Left lung (tissue), 10 donors: Measurements from ENCODE around the gene TSPAN5. TPM values are rescaled to one million over a fixed set of nuclear protein-coding genes. Genes with fewer than 3 reads are reported as not detected.

Experiments used
- ATAC-seq: fragments of 200-7000 bp; cut with Tn5 transposase; one replicate; pipeline ENCODE4 v1.9.1; 2020; ENCODE audit warnings: moderate library complexity
- DNase-seq, 4 donors: peaks; one replicate each; pipeline ENCODE4 v3.0.0-alpha.2; 2013 to 2020
- H3K27ac ChIP-seq, 2 donors: fragments of 200-600 bp; sonication (generic) in 1 of 2; one replicate each; pipeline versions ENCODE4 v1.5.0 to v1.8.0; 2020 to 2021
- H3K27me3 ChIP-seq, 2 donors: fragments of 200-600 bp; sonication (generic) in 1 of 2; one replicate each; pipeline versions ENCODE4 v1.5.0 to v1.8.0; 2020 to 2021
- H3K36me3 ChIP-seq, 2 donors: fragments of 200-600 bp; sonication (generic) in 1 of 2; one replicate each; pipeline versions ENCODE4 v1.5.0 to v1.8.0; 2020 to 2021
- H3K4me1 ChIP-seq, 2 donors: fragments of 200-600 bp; one replicate each; pipeline ENCODE4 v1.8.0; 2021
- H3K4me3 ChIP-seq, 2 donors: fragments of 200-600 bp; sonication (generic) in 1 of 2; one replicate each; pipeline versions ENCODE4 v1.5.0 to v1.8.0; 2020 to 2021; ENCODE audit warnings: mild to moderate bottlenecking in 1 of 2
- H3K9me3 ChIP-seq, 2 donors: fragments of 200-600 bp; sonication (generic) in 1 of 2; one replicate each; pipeline versions ENCODE4 v1.5.0 to v1.8.0; 2020 to 2021
- intact Hi-C, 2 donors: fragments of 100-400 bp; cut with DNase I; formaldehyde crosslinking; loops; one replicate each; pipeline versions ENCODE4 v1.11.2 to v1.14.2; 2022
- polyA plus RNA-seq, 6 donors: library from polyadenylated mRNA; unstranded; fragments of 120-200 nt; gene quantifications; one replicate each; pipeline ENCODE4 v1.2.1, GENCODE V29; 2013; ENCODE audit not compliant: insufficient read length in 6 of 6
- total RNA-seq, 2 donors: library from RNA; stranded (reverse); fragmentation: NEBNext Ultra II Directional; extraction: Animal tissue kit (Norgen Biotek cat#: 25700); gene quantifications; one replicate each; pipeline ENCODE4 v1.2.1, GENCODE V29; 2021
- TF ChIP-seq, protein P1 (sequence below), 2 donors: fragments of 200-600 bp; sonication (generic) in 1 of 2; IDR thresholded peaks; one replicate each; pipeline versions ENCODE4 v1.5.0 to v1.8.0; 2021; ENCODE audit warnings: antibody characterized with exemption in 2 of 2
- donor health status: DM: no; HTN: yes; CAD: no.
- donor health status: DM: no; HTN: no; CAD: no.

TSPAN5 gene
- total and polyA plus RNA-seq, 8 donors = 11.9 to 36.5 (median 31.7) TPM

DNA sequence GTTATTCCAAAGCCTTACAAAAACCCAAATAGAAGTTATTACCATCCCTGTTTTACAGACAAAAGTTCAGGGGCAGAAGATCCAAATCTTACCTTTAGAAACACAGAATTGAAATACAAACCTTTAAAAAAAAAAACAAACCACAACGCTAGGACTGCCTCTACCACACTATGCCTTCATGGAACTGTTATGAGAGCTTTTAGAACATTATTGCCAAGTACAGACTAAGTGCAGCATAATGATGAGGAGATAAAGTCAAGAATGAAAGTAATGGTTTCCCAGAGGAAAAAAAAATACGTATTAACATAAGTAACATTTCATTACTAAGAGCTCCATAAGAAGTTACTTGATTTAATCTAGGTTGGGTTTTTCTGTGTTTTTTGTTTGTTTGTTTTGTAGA is 34.3 kb downstream of the TSPAN5 start:
- intact Hi-C loops = no loop called here
- no peak for DNase-seq
- peaks cover 8 to 10% of the 10 kb centered on the region in 2 donors for H3K4me1 ChIP-seq
- H3K36me3 ChIP-seq = no peaks in the 10 kb centered on the region
- H3K27me3 ChIP-seq = no peaks in the 10 kb centered on the region
- H3K9me3 ChIP-seq = no peaks in the 10 kb centered on the region
- no peak for ATAC-seq
- no peak overlapping the region for H3K27ac ChIP-seq
- no peak overlapping the region for H3K4me3 ChIP-seq
- TF ChIP-seq, protein P1, sequence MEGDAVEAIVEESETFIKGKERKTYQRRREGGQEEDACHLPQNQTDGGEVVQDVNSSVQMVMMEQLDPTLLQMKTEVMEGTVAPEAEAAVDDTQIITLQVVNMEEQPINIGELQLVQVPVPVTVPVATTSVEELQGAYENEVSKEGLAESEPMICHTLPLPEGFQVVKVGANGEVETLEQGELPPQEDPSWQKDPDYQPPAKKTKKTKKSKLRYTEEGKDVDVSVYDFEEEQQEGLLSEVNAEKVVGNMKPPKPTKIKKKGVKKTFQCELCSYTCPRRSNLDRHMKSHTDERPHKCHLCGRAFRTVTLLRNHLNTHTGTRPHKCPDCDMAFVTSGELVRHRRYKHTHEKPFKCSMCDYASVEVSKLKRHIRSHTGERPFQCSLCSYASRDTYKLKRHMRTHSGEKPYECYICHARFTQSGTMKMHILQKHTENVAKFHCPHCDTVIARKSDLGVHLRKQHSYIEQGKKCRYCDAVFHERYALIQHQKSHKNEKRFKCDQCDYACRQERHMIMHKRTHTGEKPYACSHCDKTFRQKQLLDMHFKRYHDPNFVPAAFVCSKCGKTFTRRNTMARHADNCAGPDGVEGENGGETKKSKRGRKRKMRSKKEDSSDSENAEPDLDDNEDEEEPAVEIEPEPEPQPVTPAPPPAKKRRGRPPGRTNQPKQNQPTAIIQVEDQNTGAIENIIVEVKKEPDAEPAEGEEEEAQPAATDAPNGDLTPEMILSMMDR (IDR thresholded peaks at IDR 0.05) = no peak

DNA sequence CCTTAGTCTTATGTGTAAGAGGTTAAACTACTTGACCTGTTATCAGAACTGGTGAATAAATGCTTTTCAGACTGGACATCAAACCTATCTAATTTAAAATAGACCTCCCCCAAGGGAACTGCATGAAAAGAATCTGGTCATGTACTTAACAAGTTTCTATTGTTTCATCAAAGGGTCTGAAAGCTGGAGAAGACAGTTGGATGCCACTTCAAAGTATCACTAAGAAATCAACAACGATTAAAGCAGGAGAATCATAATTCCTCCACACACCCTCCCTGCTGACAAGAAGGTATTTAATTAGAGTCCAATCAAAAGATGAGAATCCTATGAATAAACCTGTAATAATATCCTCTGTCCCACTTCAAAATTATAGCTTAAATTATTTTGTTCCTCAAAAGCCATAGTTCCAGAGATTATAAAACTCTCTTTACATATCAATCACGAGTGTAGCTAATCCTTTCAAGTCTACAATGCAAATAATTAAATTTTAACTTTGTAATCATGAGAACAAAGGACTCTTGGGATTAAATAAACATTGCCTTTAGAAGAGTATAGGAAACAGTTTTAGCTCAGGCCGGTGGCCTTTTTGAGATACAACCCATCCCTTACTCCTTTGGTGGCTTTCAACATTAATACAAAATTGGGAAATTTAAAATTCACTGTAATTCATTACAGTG is 35.1 kb downstream of the TSPAN5 start:
- TF ChIP-seq, protein P1 (IDR thresholded peaks at IDR 0.05) = no peak
- intact Hi-C loops = no loop called here

DNA sequence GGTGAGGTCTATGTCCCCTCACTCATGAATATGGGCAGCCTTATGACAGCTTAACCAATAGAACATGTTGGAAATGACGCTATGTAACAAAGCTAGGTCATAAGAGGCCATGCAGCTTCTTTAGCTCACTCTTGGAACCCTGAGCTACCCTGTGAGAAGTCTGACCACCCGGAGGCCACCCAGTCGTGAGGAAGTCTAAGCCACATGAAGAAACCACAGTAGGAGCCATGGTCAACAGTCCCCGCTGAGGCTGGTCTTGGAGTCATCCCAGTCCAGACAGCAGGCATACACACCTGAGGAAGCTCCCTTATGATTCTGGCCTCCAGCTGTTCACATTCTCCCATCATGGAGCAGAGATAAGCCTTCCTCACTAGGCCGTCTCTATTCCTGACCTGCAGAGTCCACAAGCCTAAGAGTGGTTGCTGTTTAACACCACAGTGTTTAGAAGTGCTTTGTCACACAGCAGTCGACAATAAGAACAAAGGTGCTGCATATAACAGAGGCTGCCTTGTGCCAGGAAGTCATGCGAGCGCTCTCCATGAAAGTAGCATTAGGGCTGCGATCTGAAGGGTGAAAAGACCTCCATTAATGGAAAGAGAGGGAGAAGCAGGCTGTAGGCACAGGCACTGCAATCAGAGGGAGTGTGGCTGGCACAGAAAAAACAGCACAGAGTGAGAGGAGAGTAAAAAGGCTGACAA is 38.2 kb downstream of the TSPAN5 start:
- intact Hi-C loops = no loop called here
- DNase-seq = no peak
- TF ChIP-seq, protein P1 (IDR thresholded peaks at IDR 0.05) = no peak

More for the DNA sequence above, 35.1 kb downstream of the TSPAN5 start:
- Histone ChIP-seq H3K4me1 (peaks cover 8 to 10% of the 10 kb centered on the region in 2 donors), H3K36me3 (no peaks in the 10 kb centered on the region), H3K27ac (no peak overlapping the region), H3K4me3 (no peak overlapping the region), H3K9me3 (no peaks in the 10 kb centered on the region), H3K27me3 (no peaks in the 10 kb centered on the region)
- ATAC-seq (no peak), DNase-seq (no peak)

DNA sequence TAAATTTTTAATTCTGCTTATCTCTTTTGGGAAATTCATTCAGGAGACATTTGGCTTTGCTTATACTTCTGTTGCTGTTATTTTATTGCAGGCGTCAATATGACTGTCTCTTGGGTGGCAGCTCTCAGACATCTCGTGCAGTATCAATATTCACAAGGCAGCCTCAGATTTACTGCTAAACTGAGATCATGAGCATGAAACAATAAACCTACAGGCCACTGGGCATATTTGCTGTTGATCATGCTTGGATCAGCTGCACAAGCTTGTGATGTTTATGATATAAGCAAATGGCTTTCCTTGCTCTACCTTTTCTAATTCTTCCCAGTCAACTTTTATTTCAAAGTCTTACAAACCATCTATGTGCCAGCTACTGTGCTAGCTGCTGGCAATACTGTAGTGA is 39.2 kb downstream of the TSPAN5 start:
- DNase-seq (no peak), ATAC-seq (no peak)
- H3K27ac ChIP-seq = no peak overlapping the region
- no peak overlapping the region for H3K4me3 ChIP-seq
- intact Hi-C loops = no loop called here
- H3K9me3 ChIP-seq = no peaks in the 10 kb centered on the region
- no peaks in the 10 kb centered on the region for H3K36me3 ChIP-seq
- H3K4me1 ChIP-seq = no peaks in the 10 kb centered on the region
- no peaks in the 10 kb centered on the region for H3K27me3 ChIP-seq
- TF ChIP-seq, protein P1 (IDR thresholded peaks at IDR 0.05) = no peak

More for the DNA sequence above, 38.2 kb downstream of the TSPAN5 start:
- Histone ChIP-seq H3K9me3 (no peaks in the 10 kb centered on the region), H3K27ac (no peak overlapping the region), H3K4me3 (no peak overlapping the region), H3K4me1 (no peaks in the 10 kb centered on the region), H3K36me3 (no peaks in the 10 kb centered on the region), H3K27me3 (no peaks in the 10 kb centered on the region)
- no peak for ATAC-seq

DNA sequence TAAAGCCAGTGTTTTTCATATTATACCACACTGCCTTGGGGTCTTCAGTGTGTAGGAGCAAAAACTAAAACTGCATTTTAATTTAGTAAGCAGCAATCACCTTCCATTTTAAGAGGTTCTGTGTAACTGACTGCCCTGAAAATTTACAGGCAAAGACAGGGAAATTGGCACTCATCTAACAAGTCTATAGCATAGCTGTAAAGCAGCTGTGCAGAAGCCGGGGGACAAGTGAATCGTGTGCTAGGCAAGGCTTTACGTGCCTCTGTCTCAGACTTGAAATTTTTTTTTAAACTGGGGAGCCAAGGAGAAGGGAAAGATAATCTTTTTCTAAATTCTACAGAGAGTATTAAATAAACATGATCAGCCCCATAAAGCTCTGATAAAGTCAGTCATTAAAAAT is 39.7 kb downstream of the TSPAN5 start:
- ATAC-seq = no peak
- H3K27me3 ChIP-seq = no peaks in the 10 kb centered on the region
- no peak for DNase-seq
- H3K27ac ChIP-seq = no peak overlapping the region
- TF ChIP-seq, protein P1 (IDR thresholded peaks at IDR 0.05) = no peak
- intact Hi-C loops = no loop called here
- H3K36me3 ChIP-seq = no peaks in the 10 kb centered on the region
- no peaks in the 10 kb centered on the region for H3K4me1 ChIP-seq
- H3K9me3 ChIP-seq = no peaks in the 10 kb centered on the region
- no peak overlapping the region for H3K4me3 ChIP-seq
